Suprapubic skin (tissue), 4 donors: ENCODE data around the gene CCNI2. TPM values are rescaled to one million over a fixed set of nuclear protein-coding genes. Genes with fewer than 3 reads are reported as not detected.

ENCODE experiments used
- DNase-seq, 2 donors: peaks; one replicate each; pipeline ENCODE4 v3.0.0-alpha.2; 2019; ENCODE audit warnings: low spot score in 2 of 2
- H3K27ac ChIP-seq: fragments of 200-600 bp; sonication (generic); one replicate; pipeline ENCODE4 v1.5.1; 2019
- H3K27me3 ChIP-seq: fragments of 200-600 bp; sonication (generic); one replicate; pipeline ENCODE4 v1.5.1; 2019
- H3K36me3 ChIP-seq: fragments of 200-600 bp; sonication (generic); one replicate; pipeline ENCODE4 v1.5.1; 2019
- H3K4me1 ChIP-seq: fragments of 200-600 bp; sonication (generic); one replicate; pipeline ENCODE4 v1.5.1; 2019
- H3K4me3 ChIP-seq: fragments of 200-600 bp; sonication (generic); one replicate; pipeline ENCODE4 v1.5.1; 2019; ENCODE audit warnings: mild to moderate bottlenecking
- H3K9me3 ChIP-seq: fragments of 200-600 bp; sonication (generic); one replicate; pipeline ENCODE4 v1.5.1; 2019
- EP300 ChIP-seq: sonication (generic); formaldehyde crosslinking; IDR thresholded peaks from one replicate; pipeline ENCODE4 v1.6.1; 2017; ENCODE audit warnings: antibody characterized with exemption
- POLR2A ChIP-seq, 2 donors: fragments of 450-650 bp; IDR thresholded peaks; one replicate each; pipeline ENCODE4 v1.6.1; 2017; ENCODE audit warnings: antibody characterized with exemption in 2 of 2, mild to moderate bottlenecking in 2 of 2, moderate library complexity in 2 of 2
- POLR2AphosphoS5 ChIP-seq, 3 donors: sonication (generic); formaldehyde crosslinking; IDR thresholded peaks; one replicate each; pipeline ENCODE4 v1.6.1; 2017; ENCODE audit warnings: antibody characterized with exemption in 3 of 3
- whole genome bisulfite sequencing: methylation state at CpG from one replicate; pipeline ENCODE4 v1.1.5; 2018; 5-methylcytosine and 5-hydroxymethylcytosine counted together
- total RNA-seq, 4 donors: library from RNA; depleted of rRNA; stranded (reverse); fragments of >200 nt; gene quantifications; one replicate each; pipeline ENCODE4 v1.1.0, GENCODE V29; 2016
- TF ChIP-seq, protein P1 (sequence below), 2 donors: fragments of 200-600 bp in 1 of 2; fragments of 450-650 bp in 1 of 2; sonication (generic) in 1 of 2; IDR thresholded peaks; one replicate each; pipeline ENCODE4 v1.5.1; 2016 to 2019; ENCODE audit warnings: antibody characterized with exemption in 2 of 2, mild to moderate bottlenecking in 1 of 2, moderate library complexity in 1 of 2

Gene CCNI2
- total RNA-seq, 4 donors from 2014 or later = not detected

DNA sequence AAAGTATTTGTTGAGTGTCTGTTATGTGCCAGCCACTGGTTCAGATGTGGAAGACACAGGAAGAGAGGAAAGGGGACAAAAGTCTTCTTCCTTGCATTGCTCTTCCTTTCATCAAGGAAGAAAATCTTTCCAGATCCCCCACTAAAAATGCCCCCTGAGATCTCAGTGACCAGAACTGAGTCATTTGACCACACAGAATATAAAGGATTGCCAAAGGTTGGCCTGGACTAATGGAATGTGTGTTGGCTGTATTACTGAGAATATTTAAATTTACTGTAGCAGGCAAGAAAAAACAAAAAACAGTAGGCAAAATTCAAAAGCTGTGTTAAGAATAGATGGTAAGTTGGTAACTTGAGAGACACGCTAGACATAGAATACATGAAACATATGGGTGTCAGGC lies 39.9 kb downstream of the CCNI2 start:
- H3K9me3 ChIP-seq = no peaks in the 10 kb centered on the region
- H3K4me3 ChIP-seq = no peak overlapping the region
- H3K27ac ChIP-seq = no peak overlapping the region
- H3K27me3 ChIP-seq = peaks cover 4% of the 10 kb centered on the region
- TF ChIP-seq POLR2AphosphoS5 (IDR thresholded peaks at IDR 0.05) (no peak), POLR2A (IDR thresholded peaks at IDR 0.05) (no peak), EP300 (no peak)
- TF ChIP-seq, protein P1, sequence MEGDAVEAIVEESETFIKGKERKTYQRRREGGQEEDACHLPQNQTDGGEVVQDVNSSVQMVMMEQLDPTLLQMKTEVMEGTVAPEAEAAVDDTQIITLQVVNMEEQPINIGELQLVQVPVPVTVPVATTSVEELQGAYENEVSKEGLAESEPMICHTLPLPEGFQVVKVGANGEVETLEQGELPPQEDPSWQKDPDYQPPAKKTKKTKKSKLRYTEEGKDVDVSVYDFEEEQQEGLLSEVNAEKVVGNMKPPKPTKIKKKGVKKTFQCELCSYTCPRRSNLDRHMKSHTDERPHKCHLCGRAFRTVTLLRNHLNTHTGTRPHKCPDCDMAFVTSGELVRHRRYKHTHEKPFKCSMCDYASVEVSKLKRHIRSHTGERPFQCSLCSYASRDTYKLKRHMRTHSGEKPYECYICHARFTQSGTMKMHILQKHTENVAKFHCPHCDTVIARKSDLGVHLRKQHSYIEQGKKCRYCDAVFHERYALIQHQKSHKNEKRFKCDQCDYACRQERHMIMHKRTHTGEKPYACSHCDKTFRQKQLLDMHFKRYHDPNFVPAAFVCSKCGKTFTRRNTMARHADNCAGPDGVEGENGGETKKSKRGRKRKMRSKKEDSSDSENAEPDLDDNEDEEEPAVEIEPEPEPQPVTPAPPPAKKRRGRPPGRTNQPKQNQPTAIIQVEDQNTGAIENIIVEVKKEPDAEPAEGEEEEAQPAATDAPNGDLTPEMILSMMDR (IDR thresholded peaks at IDR 0.05) = no peak
- DNase-seq = no peak
- H3K4me1 ChIP-seq = no peaks in the 10 kb centered on the region
- H3K36me3 ChIP-seq = no peaks in the 10 kb centered on the region
- 94% methylated on average over 1 of the region's 1 CpG for WGBS

DNA sequence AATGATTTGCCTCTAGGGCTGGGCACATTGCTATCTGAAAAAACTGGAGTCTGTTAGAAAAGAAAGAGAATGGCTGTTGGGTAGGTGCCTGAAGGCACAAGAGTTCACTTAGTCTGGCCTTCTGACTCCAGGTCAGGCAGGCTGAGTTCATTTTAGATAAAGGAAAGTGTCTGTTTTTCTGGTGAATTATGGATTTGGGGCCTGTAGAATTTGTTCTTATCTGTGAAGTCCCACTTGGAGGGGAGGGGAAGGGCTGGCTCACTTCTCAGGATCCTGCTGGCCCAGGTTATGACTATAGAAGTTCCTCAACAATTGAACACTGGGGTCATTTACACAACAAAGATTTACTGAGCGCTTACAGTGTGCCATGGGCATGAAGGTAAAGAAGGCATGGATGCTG lies 41.3 kb downstream of the CCNI2 start:
- Histone ChIP-seq H3K36me3 (no peaks in the 10 kb centered on the region), H3K27me3 (peaks cover 4% of the 10 kb centered on the region), H3K4me3 (no peak overlapping the region), H3K9me3 (no peaks in the 10 kb centered on the region), H3K4me1 (no peaks in the 10 kb centered on the region), H3K27ac (no peak overlapping the region)
- DNase-seq = peak in 1 of 2 donors; percentile 15
- WGBS = 100% methylated on average over 1 of the region's 1 CpG
- TF ChIP-seq, protein P1 (IDR thresholded peaks at IDR 0.05) = no peak
- TF ChIP-seq POLR2A (IDR thresholded peaks at IDR 0.05) = no peak
- no peak for TF ChIP-seq POLR2AphosphoS5 (IDR thresholded peaks at IDR 0.05)
- no peak for TF ChIP-seq EP300

GRCh38 chr5:132788990-132789886 lies 42.0 kb downstream of the CCNI2 start:
- no peaks in the 10 kb centered on the region for H3K9me3 ChIP-seq
- H3K4me3 ChIP-seq = no peak overlapping the region
- TF ChIP-seq, protein P1 (IDR thresholded peaks at IDR 0.05) = no peak
- TF ChIP-seq POLR2AphosphoS5 (IDR thresholded peaks at IDR 0.05) = no peak
- no peak for TF ChIP-seq POLR2A (IDR thresholded peaks at IDR 0.05)
- no peak for TF ChIP-seq EP300
- 84% methylated on average over 8 of the region's 8 CpGs for WGBS
- peaks cover 4% of the 10 kb centered on the region for H3K27me3 ChIP-seq
- no peaks in the 10 kb centered on the region for H3K36me3 ChIP-seq
- peak in 1 of 2 donors; percentile 43 for DNase-seq
- no peaks in the 10 kb centered on the region for H3K4me1 ChIP-seq
- no peak overlapping the region for H3K27ac ChIP-seq

DNA sequence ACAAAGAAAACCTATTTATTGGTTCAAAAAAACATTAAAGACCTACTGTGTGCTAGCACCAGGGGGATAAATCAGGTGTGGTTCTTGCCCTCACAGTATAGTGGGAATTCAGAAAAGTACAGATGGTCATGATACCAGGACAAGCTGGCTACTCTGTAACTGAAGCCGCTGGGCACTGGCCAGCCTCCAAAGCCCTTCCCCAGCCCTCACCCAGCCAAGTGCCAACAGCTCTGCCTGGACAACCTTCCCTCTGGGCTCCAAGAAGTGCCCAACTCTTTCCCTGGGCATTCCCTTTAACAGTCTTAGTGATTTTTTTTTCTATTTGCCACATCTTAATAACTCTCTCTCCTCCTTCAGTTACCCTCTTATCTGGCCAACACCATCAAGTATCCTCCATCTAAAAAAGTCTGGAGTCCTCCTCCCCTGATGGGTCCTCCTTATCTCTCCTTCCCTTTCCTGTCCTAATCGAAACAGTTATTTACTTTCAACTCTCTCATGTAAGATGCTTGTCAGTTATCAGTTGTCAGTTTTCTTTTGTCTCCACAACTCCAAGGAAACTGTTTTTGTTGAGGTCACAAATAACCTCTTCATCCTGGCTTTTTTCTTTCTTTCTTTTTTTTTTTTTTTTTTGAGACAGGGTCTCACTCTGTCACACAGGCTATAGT lies 43.1 kb downstream of the CCNI2 start:
- peak in 1 of 2 donors; percentile 21 for DNase-seq
- 67% methylated on average over 2 of the region's 2 CpGs for WGBS

More for the DNA sequence above, 43.1 kb downstream of the CCNI2 start:
- no peaks in the 10 kb centered on the region for H3K9me3 ChIP-seq
- H3K4me1 ChIP-seq = no peaks in the 10 kb centered on the region
- no peak overlapping the region for H3K27ac ChIP-seq
- H3K27me3 ChIP-seq = peaks cover 4% of the 10 kb centered on the region
- TF ChIP-seq POLR2AphosphoS5 (IDR thresholded peaks at IDR 0.05) (no peak), EP300 (no peak), POLR2A (IDR thresholded peaks at IDR 0.05) (no peak)
- TF ChIP-seq, protein P1 (IDR thresholded peaks at IDR 0.05) = no peak
- H3K4me3 ChIP-seq = no peak overlapping the region
- H3K36me3 ChIP-seq = no peaks in the 10 kb centered on the region
